HG03575 (cell line): ENCODE measurements around the gene JARID2.

Source experiments
- ATAC-seq: cut with Tn5 transposase; IDR thresholded peaks from one replicate; pipeline ENCODE4 v1.9.1; 2021; ENCODE audit not compliant: unreplicated experiment, insufficient number of reproducible peaks, low FRiP score; ENCODE audit errors: extremely low read depth

Gene JARID2

GRCh38 chr6:15461127-15461944 is 215.5 kb downstream of the JARID2 start:
- ATAC-seq = no peak

DNA sequence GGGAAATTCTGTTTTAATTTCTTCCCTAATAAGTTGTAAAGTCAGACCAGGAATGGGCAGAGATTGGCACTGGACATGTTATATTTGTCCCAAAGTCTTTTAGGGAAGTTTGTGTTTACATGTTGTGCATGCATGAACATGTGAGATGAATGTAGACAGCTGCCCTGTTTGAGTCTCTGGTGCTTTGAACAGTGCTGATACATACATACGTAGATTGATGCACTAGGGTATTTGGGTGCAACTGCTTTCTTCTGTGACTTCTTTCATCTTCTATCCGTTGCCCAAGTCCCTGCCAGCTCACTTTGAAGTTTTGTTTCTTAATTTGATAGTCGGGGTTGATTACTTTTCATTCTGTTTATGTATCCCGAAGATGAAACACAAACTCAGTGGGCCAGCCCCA is 216.4 kb downstream of the JARID2 start:
- ATAC-seq = no peak

DNA sequence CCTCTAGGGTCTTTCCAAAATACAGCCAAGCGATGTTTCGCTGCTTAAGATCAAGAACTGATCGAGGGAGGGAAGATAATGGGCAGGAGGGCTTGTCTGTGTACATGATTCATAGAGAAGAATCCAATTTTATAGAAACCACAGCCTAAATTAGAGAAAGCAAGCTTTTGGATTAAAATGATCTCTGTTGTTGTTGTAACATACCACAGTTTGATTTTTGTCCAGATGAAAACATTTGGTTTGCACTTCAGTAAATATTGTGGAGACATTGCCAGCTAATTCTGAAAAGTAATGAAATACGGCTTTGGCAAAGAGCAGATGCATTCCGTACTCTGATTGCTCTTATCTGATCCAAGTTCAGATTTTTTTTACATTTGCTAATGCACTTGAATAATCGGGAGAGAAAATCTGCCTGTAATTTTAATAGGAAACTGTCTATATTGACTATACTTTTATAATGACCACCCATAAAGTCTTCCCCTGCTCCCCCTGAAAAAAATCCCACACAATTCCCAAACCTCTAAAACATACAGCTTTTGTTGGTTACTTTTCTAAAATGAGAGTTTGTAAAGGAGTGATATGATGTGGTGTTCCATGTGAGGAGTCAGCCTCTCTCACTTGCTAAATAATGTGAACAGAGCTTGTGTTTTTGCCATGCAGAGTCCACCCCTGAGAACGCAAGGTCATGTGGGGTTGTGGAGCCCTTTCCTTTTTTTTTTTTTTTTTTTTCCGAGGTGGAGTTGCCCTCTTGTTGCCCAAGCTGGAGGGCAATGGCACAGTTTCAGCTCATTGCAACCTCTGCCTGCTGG is 217.1 kb downstream of the JARID2 start:
- ATAC-seq = no peak

GRCh38 chr6:15464211-15464725 is 218.4 kb downstream of the JARID2 start:
- ATAC-seq = no peak

DNA sequence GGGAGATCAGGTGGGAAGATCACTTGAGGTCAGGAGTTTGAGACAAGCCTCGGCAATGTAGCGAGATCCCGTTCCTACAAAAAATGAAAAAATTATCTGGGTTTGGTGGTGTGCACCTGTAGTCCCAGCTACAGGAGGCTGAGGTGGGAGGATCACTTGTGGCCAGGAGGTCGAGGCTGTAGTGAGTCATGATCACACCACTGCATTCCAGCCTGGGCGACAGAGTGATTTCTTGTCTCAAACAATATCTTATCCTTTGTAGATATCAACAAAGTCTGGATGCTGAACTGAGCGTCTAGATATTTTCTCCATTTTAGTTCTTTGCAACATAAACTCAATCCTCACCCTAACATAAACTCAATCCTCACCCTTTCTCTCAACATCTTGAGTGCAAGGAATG is 219.3 kb downstream of the JARID2 start:
- no peak for ATAC-seq

GRCh38 chr6:15470746-15471145 is 224.9 kb downstream of the JARID2 start:
- no peak for ATAC-seq

GRCh38 chr6:15472621-15473020 is 226.8 kb downstream of the JARID2 start:
- ATAC-seq = no peak

GRCh38 chr6:15473174-15473573 is 227.3 kb downstream of the JARID2 start:
- no peak for ATAC-seq

- no peak for ATAC-seq
These were observed 227.9 kb downstream of the JARID2 start for GRCh38 chr6:15473741-15474161.

DNA sequence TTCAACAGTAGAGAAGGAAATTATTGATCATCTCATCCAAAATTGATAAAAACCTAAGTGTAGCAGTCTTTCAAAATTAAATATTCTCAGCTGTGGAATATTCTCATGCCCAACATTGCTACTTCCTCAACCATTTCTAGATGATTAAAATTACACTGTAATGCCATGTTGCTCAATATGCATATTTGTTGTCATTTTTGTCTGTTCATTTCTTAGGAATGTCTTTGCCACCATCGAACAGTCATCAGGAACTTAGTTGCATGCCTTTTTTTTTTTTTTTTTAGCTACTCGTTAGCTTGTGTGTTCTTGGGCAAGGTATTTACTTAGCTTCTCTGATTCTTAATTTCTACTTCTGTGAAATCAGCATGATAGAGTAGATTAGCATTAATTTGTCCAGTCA is 228.3 kb downstream of the JARID2 start:
- no peak for ATAC-seq

DNA sequence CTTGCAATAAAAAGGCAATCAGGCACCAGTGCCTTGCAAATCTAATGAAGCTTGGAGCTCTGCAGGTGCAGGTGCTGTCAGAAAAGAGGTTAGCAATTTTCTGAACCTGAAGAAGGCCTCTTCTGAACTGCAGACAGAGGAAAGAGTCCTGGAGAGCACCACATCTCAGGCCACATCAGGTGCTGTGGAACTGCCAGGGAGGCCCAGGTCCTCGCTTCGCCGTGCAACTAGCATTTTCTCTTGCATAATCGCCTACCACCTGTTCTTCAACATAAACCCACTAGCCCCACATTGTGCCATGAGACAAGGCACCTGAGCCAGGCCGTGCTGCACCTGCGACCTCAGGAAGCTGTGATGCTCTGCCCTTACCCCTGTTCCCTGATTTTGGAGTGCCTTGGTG is 229.4 kb downstream of the JARID2 start:
- no peak for ATAC-seq

DNA sequence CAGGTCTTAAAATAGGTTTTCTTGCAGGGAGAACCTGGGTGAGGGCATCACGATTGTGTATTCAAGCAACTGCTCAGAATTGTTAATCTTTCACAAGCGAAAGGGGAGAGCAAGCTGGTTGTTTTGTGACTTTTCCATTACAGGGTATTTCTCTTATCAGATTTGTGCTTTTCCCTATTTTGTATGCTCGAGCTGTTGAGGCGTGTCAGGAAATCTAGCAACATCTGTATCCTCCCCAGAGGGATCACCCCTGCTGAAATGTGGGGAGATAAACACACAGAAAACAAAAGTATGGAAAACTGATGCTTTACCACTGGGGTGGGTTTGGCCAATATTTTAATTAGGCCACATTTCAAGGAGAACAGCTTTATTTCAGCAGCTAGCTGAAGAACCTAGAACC is 230.0 kb downstream of the JARID2 start:
- ATAC-seq = no peak

DNA sequence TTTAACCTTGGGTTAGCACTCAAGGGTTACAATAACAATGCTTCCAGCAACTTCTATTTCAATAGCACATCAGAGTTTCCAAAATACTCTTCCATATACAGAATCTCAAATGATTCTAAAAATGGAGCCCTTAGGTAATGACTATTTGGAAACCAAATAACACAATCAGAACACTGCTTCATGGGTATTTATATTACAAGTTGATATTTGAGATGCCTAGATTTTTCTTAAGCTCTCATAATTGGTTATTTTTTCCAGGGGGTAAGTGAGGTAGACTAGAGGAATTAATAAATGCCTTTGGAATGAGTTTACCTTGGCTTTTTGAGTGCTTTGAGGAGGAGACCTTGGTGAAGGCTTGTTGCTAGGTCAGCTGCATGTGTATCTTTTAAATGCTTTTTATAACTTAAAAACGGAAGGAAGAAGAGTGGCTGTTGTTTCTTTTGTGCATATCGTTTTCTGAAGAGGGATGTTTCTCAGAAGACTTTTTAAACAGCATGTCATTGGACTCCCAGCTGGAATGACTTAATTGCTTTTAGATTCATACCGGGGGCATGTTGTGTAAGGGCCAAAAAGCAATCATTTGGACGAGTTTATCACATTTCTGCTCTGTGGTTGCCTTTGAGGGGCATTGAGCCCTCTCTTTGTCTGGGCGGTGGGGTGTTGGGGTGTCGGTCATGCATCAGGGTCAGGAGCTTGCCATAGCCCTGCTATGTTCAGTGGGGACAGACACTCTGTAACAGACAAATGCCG is 230.9 kb downstream of the JARID2 start:
- ATAC-seq = no peak

DNA sequence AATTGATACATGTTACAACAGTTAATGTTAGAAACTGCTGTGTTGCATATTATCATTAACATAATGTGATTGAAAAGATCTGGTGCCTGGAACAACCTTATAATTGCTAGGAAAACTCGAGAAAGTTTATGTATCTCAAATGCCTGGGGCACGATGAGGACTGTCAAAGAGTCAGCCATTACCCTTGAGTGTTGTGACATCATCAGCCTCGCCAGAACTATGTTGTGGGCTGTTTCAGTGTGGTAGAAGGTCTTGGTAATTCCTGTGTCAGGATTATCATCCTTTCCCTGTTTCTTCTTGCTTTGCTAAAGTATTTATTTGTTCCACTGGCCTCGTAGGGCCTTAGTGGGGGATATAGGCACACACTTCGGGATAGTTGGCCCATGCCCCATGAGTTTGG is 231.9 kb downstream of the JARID2 start:
- ATAC-seq = no peak

DNA sequence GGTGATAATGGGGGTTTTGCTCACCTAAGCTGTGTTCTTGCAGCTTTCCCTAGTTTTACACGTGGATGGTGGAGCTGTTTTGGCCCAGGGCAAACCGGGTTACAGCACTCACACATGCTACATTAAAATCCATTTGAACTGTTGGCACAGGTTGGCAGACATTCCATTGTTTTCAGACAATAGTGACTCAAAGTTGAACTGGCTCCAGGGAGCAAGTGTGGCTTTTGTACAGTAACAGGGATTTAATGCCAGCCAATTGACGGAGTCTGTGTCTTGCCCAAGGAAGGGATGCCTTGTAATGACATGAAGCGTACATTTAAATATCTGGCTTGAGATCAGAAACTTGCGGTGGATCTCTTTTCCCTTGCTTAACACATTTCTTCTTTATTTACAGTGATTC is 233.9 kb downstream of the JARID2 start:
- ATAC-seq = no peak

DNA sequence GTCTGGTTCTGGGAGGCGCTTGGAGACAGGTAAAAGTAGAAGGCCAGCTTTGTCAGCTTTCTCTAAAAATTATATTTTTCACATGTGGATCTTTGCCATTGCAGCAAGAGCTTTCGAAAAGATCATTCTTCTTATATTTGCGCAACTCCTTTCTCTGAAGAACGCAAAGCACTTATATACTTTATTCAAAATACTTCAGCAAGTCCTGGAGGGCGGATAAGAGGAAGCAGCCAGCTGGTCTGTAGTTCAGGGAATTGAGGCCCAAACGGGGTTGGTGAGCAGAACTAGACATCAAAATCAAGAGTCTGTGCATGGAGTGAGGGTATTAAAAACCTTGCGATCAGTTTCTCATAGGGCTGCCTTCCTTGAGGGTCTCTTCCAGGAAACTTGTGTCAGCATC is 234.7 kb downstream of the JARID2 start:
- ATAC-seq = no peak

- ATAC-seq = no peak
These were observed 235.8 kb downstream of the JARID2 start for GRCh38 chr6:15481390-15482291.

GRCh38 chr6:15483060-15483459 is 237.2 kb downstream of the JARID2 start:
- ATAC-seq = no peak
